Measurements from ENCODE around the gene GNAO1.

Gene GNAO1

GRCh38 chr16:56191156-56191815, at the start of gene GNAO1:
Gene GNAO1, plus strand, starts transcription at chr16:56191489. Its CDS starts 747 bp downstream, at chr16:56192236.
- peak; percentile 72 for DNase-seq

- no peak for DNase-seq
These were observed 47.6 kb upstream of the GNAO1 start for GRCh38 chr16:56143666-56144065.

- no peak for DNase-seq
These were observed 45.9 kb upstream of the GNAO1 start for GRCh38 chr16:56145369-56145768.

- no peak for DNase-seq
These were observed 39.7 kb upstream of the GNAO1 start for GRCh38 chr16:56151621-56152020.

- DNase-seq, result no peak
These were observed 29.6 kb upstream of the GNAO1 start for GRCh38 chr16:56161658-56162057.

- DNase-seq, result no peak
These were observed 28.2 kb upstream of the GNAO1 start for GRCh38 chr16:56163089-56163488.

GRCh38 chr16:56163938-56164337, 27.4 kb upstream of the GNAO1 start:
- DNase-seq, result no peak

GRCh38 chr16:56164636-56165035, 26.7 kb upstream of the GNAO1 start:
- no peak for DNase-seq

GRCh38 chr16:56174411-56174810, 16.9 kb upstream of the GNAO1 start:
- no peak for DNase-seq

- DNase-seq, result no peak
These were observed 9.9 kb upstream of the GNAO1 start for GRCh38 chr16:56181401-56181800.

GRCh38 chr16:56183266-56183665, 8.0 kb upstream of the GNAO1 start:
- no peak for DNase-seq

GRCh38 chr16:56190048-56190676, 1.1 kb upstream of the GNAO1 start:
- DNase-seq, result no peak

GRCh38 chr16:56190677-56191155, 573 bp upstream of the GNAO1 start:
- no peak for DNase-seq

GRCh38 chr16:56191835-56192634, 746 bp downstream of the GNAO1 start:
- DNase-seq, result peak; percentile 21

GRCh38 chr16:56192635-56192945, 1.3 kb downstream of the GNAO1 start:
- no peak for DNase-seq

GRCh38 chr16:56192986-56193945, 2.0 kb downstream of the GNAO1 start:
- DNase-seq, result no peak

- peak; percentile 72 for DNase-seq
These were observed 2.9 kb downstream of the GNAO1 start for GRCh38 chr16:56193951-56194726.

GRCh38 chr16:56195151-56195550, 3.9 kb downstream of the GNAO1 start:
- no peak for DNase-seq

GRCh38 chr16:56196381-56196780, 5.1 kb downstream of the GNAO1 start:
- no peak for DNase-seq

GRCh38 chr16:56197192-56197992, 6.1 kb downstream of the GNAO1 start:
- no peak for DNase-seq

Data from CD4-positive, alpha-beta T cell treated with Interleukin-17A for 4 hours (primary cell).